Fibroblast of villous mesenchyme (primary cell): ENCODE results near the gene CFAP69. TPM values are rescaled to one million over a fixed set of nuclear protein-coding genes. Genes with fewer than 3 reads are reported as not detected.

Experiments
- DNase-seq: peaks from one replicate; pipeline ENCODE4 v3.0.0-alpha.2; 2010; ENCODE audit warnings: low read depth
- H3K4me3 ChIP-seq: 2 replicates; pipeline ENCODE4 v1.5.1; 2011; ENCODE audit warnings: low read depth, mild to moderate bottlenecking, low read length
- CTCF ChIP-seq: IDR thresholded peaks from 2 replicates; pipeline ENCODE4 v1.5.1; 2012; ENCODE audit warnings: low read depth, mild to moderate bottlenecking, low read length; ENCODE audit not compliant: insufficient read depth
- total RNA-seq: library from RNA; depleted of rRNA; stranded (reverse); fragments of >200 nt; gene quantifications from 2 replicates; pipeline ENCODE4 v1.2.3, GENCODE V29; 2012

The CFAP69 gene
- total RNA-seq: 1.6 and 2.6 TPM in 2 replicates

GRCh38 chr7:90244909-90245851 lies at the start of gene CFAP69:
CFAP69 (plus strand) TSS chr7:90245174; CDS start chr7:90245425, 251 bp downstream.
- DNase-seq: peak; percentile 82
- H3K4me3 ChIP-seq: peak within 1 kb of the TSS; percentile 94
- peak; percentile 31 for TF ChIP-seq CTCF

GRCh38 chr7:90201500-90202195 lies 43.3 kb upstream of the CFAP69 start:
- DNase-seq: no peak
- TF ChIP-seq CTCF: no peak
- H3K4me3 ChIP-seq: no peak overlapping the region

- no peak overlapping the region for H3K4me3 ChIP-seq
- TF ChIP-seq CTCF: no peak
- no peak for DNase-seq
These were observed 37.0 kb upstream of the CFAP69 start for GRCh38 chr7:90207956-90208355.

GRCh38 chr7:90209776-90210175 lies 35.2 kb upstream of the CFAP69 start:
- H3K4me3 ChIP-seq: no peak overlapping the region
- no peak for DNase-seq

GRCh38 chr7:90210475-90210874 lies 34.5 kb upstream of the CFAP69 start:
- TF ChIP-seq CTCF: no peak
- no peak overlapping the region for H3K4me3 ChIP-seq
- DNase-seq: no peak

More at GRCh38 chr7:90209776-90210175, 35.2 kb upstream of the CFAP69 start:
- TF ChIP-seq CTCF: no peak

- H3K4me3 ChIP-seq: peak overlapping the region; percentile 55
- TF ChIP-seq CTCF: no peak
- DNase-seq: no peak
These were observed 34.0 kb upstream of the CFAP69 start for GRCh38 chr7:90210981-90211380.
